Stimulated activated CD4-positive, alpha-beta T cell treated with anti-CD3 and anti-CD28 coated beads, Interleukin-15, amount 100 ng/mL, for 24 hours (primary cell): Measurements from ENCODE around the gene KRT23.

ENCODE experiments used
- DNase-seq: peaks from one replicate; pipeline ENCODE4 v3.0.0-alpha.2; 2020

Gene KRT23

DNA sequence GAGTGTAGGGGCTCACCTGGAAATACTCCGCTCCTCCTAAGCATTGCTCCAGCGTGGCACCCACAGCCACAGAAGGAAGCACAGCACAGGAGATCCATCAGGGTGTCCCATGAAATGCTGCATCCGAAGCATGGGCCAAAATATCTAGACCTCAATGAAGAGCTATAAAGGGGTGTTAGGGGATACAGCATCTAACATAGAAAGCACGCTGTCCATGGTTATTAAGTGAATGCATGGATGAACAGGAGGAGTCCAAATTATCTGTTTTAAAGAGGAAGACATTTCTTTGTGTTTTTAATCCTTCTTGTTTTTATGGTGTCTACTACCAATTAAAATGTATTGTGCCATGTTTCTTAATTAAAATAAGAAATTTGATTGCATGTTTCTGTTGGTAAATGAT is 30.8 kb downstream of the KRT23 start:
- DNase-seq: no peak

GRCh38 chr17:40905370-40905769 is 32.1 kb downstream of the KRT23 start:
- DNase-seq: no peak

- DNase-seq: no peak
Measured at GRCh38 chr17:40903129-40903847, 34.2 kb downstream of the KRT23 start.

DNA sequence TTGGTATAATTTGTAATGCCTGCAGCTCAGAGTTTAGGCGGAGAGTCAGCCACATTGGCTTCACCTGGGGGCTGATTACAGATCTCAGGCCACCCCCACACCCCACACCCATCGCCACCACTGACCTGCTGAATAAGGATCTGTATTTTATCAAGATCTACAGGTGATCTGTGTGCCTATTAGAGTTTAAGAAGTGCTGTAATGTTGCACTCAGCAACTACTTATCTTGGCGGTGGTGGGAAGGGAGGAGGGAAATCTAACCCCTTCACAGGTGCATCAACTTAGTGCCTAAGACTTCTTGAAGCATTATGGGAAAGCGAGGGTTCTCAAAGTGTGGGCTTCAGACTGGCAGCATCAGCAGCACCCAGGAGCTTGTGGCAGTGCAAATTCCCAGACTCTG is 34.9 kb downstream of the KRT23 start:
- DNase-seq: no peak

DNA sequence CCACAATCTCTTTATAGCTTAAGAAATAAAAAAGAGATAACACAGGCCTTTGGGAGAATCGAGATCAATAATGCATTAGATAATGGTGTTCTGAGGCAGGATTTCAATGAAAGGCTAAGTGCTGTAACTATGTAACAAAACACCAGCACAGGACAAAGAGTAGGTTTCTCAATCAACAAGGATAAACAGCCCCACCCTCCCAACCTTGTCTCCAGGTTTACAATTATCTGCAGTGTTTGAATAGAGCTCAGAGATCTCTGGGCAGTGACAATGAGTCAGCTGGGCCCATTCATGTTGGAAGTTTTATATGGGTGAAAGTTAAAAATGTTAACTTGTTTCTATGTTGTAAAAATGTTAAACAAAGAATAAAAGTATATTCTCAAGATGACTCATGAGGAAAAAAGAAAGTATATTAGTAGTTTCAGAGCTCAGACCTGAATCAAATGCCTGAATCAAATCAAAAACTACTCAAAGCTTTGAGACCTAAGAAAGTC is 35.4 kb downstream of the KRT23 start:
- no peak for DNase-seq

DNA sequence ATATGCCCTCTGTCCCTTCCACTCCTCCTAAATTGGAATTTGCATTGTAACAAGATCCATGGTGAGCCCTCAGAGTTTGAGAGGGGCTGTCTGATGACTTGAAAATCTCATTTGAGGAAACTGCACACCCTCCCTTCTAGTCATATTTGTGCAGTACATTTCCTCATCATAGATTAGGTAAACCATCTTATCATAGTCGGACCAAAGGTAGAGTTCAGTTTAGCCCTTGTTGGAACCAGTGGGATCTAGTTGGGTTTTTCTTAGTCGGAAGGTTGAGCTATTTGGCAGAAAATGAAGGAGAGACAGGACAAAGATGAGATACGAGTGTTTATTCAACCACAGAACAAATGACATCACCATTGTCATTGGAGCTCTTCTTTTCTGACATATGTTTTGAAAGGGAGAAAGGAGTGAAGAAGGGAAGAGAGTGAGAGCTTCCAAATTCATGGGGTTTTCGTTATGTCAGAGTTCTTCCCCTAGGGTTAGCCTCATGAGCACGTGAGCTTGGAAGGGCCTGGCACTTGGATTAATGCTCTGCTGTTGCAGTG is 36.6 kb downstream of the KRT23 start:
- DNase-seq: no peak

- DNase-seq: no peak
Measured at GRCh38 chr17:40896916-40897455, 40.5 kb downstream of the KRT23 start.

- no peak for DNase-seq
Measured at GRCh38 chr17:40895106-40895730, 42.2 kb downstream of the KRT23 start.

DNA sequence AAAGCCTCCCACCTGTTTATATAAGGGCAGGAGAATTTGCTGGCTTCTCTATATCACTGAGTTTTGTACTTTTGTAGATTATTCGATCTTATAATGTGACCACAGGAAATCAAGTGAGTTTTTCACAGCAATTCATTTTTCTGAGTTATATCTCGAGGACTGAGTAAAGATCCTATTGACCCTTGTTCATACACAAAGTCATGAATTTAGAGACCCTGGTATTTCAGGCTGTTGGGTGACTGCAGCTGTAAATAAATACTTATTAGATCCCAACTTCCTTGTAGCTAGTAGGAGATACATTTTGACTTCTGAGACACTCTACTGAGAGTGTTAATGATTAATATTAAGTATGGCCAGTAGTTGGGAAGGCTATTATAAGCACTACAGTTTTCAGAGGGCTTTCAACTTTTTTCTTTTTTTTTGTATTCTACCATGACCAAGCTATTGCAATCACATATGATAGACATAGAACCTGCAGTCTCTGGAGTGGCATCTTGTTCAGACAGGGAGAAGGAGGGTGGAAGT is 49.2 kb downstream of the KRT23 start:
- no peak for DNase-seq

- no peak for DNase-seq
Measured at GRCh38 chr17:40886090-40886489, 51.4 kb downstream of the KRT23 start.

- DNase-seq: no peak
Measured at GRCh38 chr17:40884708-40885512, 52.5 kb downstream of the KRT23 start, which contains the start of gene KRT20. TSS of gene KRT20 (minus strand) at chr17:40885242. CDS start at chr17:40885185, 57 bp downstream.

DNA sequence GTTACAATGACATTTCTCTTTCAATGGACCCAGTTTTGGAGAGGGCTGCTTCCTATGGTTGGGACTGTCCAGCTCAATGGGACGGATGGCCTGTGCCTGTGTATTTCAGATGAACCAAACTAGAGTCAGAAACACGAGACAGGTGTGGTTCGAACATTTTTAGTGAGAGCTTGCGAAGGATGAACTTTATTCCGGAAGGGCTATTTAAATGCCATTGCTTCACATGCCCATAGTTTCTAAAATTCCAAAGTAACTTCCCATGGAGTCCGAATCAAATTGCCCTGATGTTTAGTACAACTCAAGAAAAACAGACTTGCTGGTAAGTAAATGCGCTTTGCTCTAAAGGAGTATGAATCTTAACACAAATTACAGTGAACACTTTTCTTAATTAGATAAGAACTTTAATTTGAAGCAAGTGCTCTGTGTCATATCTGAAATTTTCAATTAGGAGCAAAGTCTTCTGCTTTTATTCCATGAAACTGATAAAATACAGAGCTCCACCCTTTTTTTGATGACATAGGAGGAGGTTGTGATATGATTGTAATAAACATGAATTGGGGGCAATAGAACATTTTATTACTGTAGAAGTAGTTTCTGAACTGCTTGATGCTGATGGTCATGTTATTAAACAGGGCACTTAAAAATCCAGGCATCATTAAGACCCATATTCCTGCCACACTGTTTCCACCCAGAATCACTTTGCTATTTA is 53.7 kb downstream of the KRT23 start:
- no peak for DNase-seq

DNA sequence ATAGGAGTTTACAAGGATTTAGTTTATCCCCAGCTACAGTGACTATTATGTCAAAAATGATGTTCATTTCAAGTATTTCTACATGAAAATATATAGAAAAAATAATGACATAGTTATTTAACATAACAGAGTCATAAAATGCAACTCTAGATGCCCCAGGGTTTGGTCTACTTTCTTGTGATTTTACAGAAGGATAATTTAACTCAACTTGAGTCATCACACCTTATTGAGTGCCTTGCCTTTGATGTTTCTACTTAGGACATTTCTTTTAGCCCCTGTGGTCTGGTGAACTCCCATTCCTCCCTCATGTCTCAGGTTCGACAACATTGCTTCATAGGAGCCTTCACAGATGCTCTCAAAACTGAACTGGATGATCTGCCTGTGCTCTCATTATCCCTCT is 54.4 kb downstream of the KRT23 start:
- DNase-seq: no peak

DNA sequence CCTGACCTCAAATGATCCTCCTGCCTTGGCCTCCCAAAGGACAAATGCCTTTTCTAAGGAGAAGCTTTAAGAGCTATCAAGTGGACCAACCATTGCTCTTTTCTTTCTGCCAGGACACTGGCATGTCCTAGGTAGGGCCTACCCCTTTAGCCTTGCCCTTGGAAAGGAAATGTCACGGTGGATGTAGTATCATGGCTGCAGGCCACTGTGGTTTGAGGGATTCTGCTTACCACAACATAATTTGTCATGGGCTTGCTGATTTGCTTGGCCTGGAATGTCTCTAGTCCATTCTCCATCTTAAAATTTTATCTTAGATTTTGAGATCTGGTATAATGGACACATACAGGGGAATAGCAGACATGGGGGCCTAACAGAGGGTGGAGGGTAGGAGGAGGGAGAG is 58.4 kb downstream of the KRT23 start:
- DNase-seq: no peak

- DNase-seq: no peak
Measured at GRCh38 chr17:40878044-40878443, 59.4 kb downstream of the KRT23 start.

GRCh38 chr17:40873801-40874200 is 63.6 kb downstream of the KRT23 start:
- DNase-seq: no peak

GRCh38 chr17:40873255-40873654 is 64.2 kb downstream of the KRT23 start:
- no peak for DNase-seq
